GM21529 (cell line): ENCODE results near the gene GNB1.

Experiments used
- ATAC-seq: cut with Tn5 transposase; IDR thresholded peaks from one replicate; pipeline ENCODE4 v1.9.1; 2021; ENCODE audit not compliant: unreplicated experiment

GNB1 gene

GRCh38 chr1:1768249-1768992 is 122.5 kb downstream of the GNB1 start:
- no peak for ATAC-seq

- no peak for ATAC-seq
Observed at GRCh38 chr1:1764876-1765470, 125.9 kb downstream of the GNB1 start.

- ATAC-seq = no peak
Observed at GRCh38 chr1:1763657-1764621, 126.9 kb downstream of the GNB1 start.

GRCh38 chr1:1761504-1762376 is 129.1 kb downstream of the GNB1 start:
- no peak for ATAC-seq

- ATAC-seq = no peak
Observed at GRCh38 chr1:1760715-1761114, 130.2 kb downstream of the GNB1 start.

GRCh38 chr1:1760345-1760650 is 130.6 kb downstream of the GNB1 start:
- no peak for ATAC-seq

GRCh38 chr1:1759456-1760344 is 131.2 kb downstream of the GNB1 start:
- no peak for ATAC-seq

- ATAC-seq = no peak
Observed at GRCh38 chr1:1758692-1759455, 132.0 kb downstream of the GNB1 start.

- ATAC-seq = no peak
Observed at GRCh38 chr1:1758059-1758621, 132.7 kb downstream of the GNB1 start.

- no peak for ATAC-seq
Observed at GRCh38 chr1:1757422-1758058, 133.3 kb downstream of the GNB1 start.

GRCh38 chr1:1756661-1757421 is 134.0 kb downstream of the GNB1 start:
- no peak for ATAC-seq

GRCh38 chr1:1755852-1756251 is 135.0 kb downstream of the GNB1 start:
- no peak for ATAC-seq

- no peak for ATAC-seq
Observed at GRCh38 chr1:1755426-1755825, 135.5 kb downstream of the GNB1 start.

GRCh38 chr1:1754051-1754815 is 136.7 kb downstream of the GNB1 start:
- no peak for ATAC-seq

GRCh38 chr1:1753607-1754005 is 137.3 kb downstream of the GNB1 start:
- ATAC-seq = no peak

- no peak for ATAC-seq
Observed at GRCh38 chr1:1752636-1753606, 138.0 kb downstream of the GNB1 start.
